Aortic smooth muscle cell (primary cell): Measurements from ENCODE around the gene KRTAP5-11. TPM values are rescaled to one million over a fixed set of nuclear protein-coding genes. Genes with fewer than 3 reads are reported as not detected.

Experiments used
- total RNA-seq: library from RNA; depleted of rRNA; stranded (reverse); fragments of >200 nt; gene quantifications from 2 replicates; pipeline ENCODE4 v1.2.3, GENCODE V29; 2014

The KRTAP5-11 gene
- not detected in 2 replicates for total RNA-seq

GRCh38 chr11:71582309-71582895, at the start of gene KRTAP5-11:
Gene KRTAP5-11, minus strand, starts transcription at chr11:71582875. Its CDS starts 38 bp downstream, at chr11:71582837.

GRCh38 chr11:71565263-71565662, 17.4 kb downstream of the KRTAP5-11 start, which contains the start of gene KRTAP5-10:
Gene KRTAP5-10, plus strand, starts transcription at chr11:71565563. Its CDS starts 25 bp downstream, at chr11:71565588.

GRCh38 chr11:71548120-71548519, 34.6 kb downstream of the KRTAP5-11 start, which contains the start of gene KRTAP5-9:
Gene KRTAP5-9, plus strand, starts transcription at chr11:71548420. Its CDS starts 238 bp downstream, at chr11:71548658.

GRCh38 chr11:71537977-71538665, 44.6 kb downstream of the KRTAP5-11 start, which contains the start of gene KRTAP5-8:
Gene KRTAP5-8, plus strand, starts transcription at chr11:71538025. Its CDS starts 31 bp downstream, at chr11:71538056.

Other genes with a start within 250 kb of the KRTAP5-11 start
- 42.4 and 50.5 TPM in 2 replicates for gene DHCR7, start 134.5 kb downstream of the KRTAP5-11 start, total RNA-seq
- gene NADSYN1, start 129.7 kb downstream of the KRTAP5-11 start, total RNA-seq, result 57.0 and 60.9 TPM in 2 replicates
- gene KRTAP5-7, start 55.6 kb downstream of the KRTAP5-11 start, total RNA-seq, result 0.13 TPM in 1 of 2 replicates, not detected in the other
- gene KRTAP5-8, start 44.9 kb downstream of the KRTAP5-11 start, total RNA-seq, result not detected in 2 replicates
- gene KRTAP5-9, start 34.5 kb downstream of the KRTAP5-11 start, total RNA-seq, result not detected in 2 replicates
- gene KRTAP5-10, start 17.3 kb downstream of the KRTAP5-11 start, total RNA-seq, result not detected in 2 replicates